Endodermal cell (in vitro differentiated cells): Measurements from ENCODE around the gene OR52A1. TPM values are rescaled to one million over a fixed set of nuclear protein-coding genes. Genes with fewer than 3 reads are reported as not detected.

Experiments
- DNase-seq: peaks from one replicate; pipeline ENCODE4 v3.0.0-alpha.2; 2017
- H3K27ac ChIP-seq: 2 replicates; pipeline ENCODE4 v1.5.1; 2013; ENCODE audit warnings: mild to moderate bottlenecking, low read depth, low read length, moderate library complexity
- H3K27me3 ChIP-seq: 2 replicates; pipeline ENCODE4 v1.6.1; 2013; ENCODE audit warnings: mild to moderate bottlenecking, low read length, moderate library complexity; ENCODE audit not compliant: insufficient read depth, control insufficient read depth, poor library complexity, severe bottlenecking
- H3K36me3 ChIP-seq: 2 replicates; pipeline ENCODE4 v1.7.0; 2013; ENCODE audit warnings: mild to moderate bottlenecking, low read length, moderate library complexity; ENCODE audit not compliant: control insufficient read depth, insufficient read depth
- H3K4me1 ChIP-seq: one replicate; pipeline ENCODE4 v1.7.0; 2013; ENCODE audit warnings: low read length; ENCODE audit not compliant: control insufficient read depth, insufficient read depth
- H3K4me3 ChIP-seq: 2 replicates; pipeline ENCODE4 v1.5.1; 2013; ENCODE audit warnings: mild to moderate bottlenecking, low read length, moderate library complexity
- H3K9ac ChIP-seq: 2 replicates; pipeline ENCODE4 v1.6.1; 2013; ENCODE audit warnings: mild to moderate bottlenecking, low read length, moderate library complexity; ENCODE audit not compliant: poor library complexity, severe bottlenecking; ENCODE audit errors: extremely low read depth
- H3K9me3 ChIP-seq: 2 replicates; pipeline ENCODE4 v1.6.1; 2013; ENCODE audit warnings: mild to moderate bottlenecking, low read length, moderate library complexity; ENCODE audit not compliant: control insufficient read depth
- H3K27ac Mint-ChIP-seq: 2 replicates; pipeline ENCODE4 v1.8.0; 2020; ENCODE audit warnings: mixed read lengths
- H3K27me3 Mint-ChIP-seq: 2 replicates; pipeline ENCODE4 v1.8.0; 2021; ENCODE audit warnings: mild to moderate bottlenecking, mixed read lengths; ENCODE audit not compliant: insufficient read depth
- H3K36me3 Mint-ChIP-seq: 2 replicates; pipeline ENCODE4 v1.8.0; 2020; ENCODE audit warnings: low read depth, mixed read lengths
- H3K4me1 Mint-ChIP-seq: 2 replicates; pipeline ENCODE4 v1.8.0; 2020; ENCODE audit warnings: mixed read lengths
- H3K4me3 Mint-ChIP-seq: 2 replicates; pipeline ENCODE4 v1.8.0; 2020; ENCODE audit warnings: mild to moderate bottlenecking, moderate library complexity, mixed read lengths
- H3K9me3 Mint-ChIP-seq: 2 replicates; pipeline ENCODE4 v1.8.0; 2020; ENCODE audit warnings: mild to moderate bottlenecking, mixed read lengths
- CTCF ChIP-seq: fragments of 200-600 bp; sonication (generic); conservative IDR thresholded peaks from 2 replicates; pipeline ENCODE4 v1.5.0; 2021; ENCODE audit warnings: antibody characterized with exemption, mild to moderate bottlenecking
- WGBS, 2 experiments: methylation state at CpG; one replicate each; pipeline versions ENCODE4 v1.1.5 to v1.1.7; 2013; ENCODE audit warnings: missing lambda C conversion rate in 2 of 2, mixed read lengths in 1 of 2; ENCODE audit not compliant: insufficient coverage in 1 of 2, insufficient read length in 1 of 2; 5-methylcytosine and 5-hydroxymethylcytosine counted together
- long read RNA-seq, 4 experiments: library from polyadenylated mRNA in 2 of 4; library from RNA in 1 of 4; library from capped mRNA in 1 of 4; stranded (forward) in 3 of 4; unstranded in 1 of 4; transcript quantifications; one replicate each; pipeline ENCODE4 v2.0.0, GENCODE V29; 2020 to 2021; ENCODE audit warnings: inconsistent platforms in 1 of 4
- polyA plus RNA-seq, 2 experiments: library from polyadenylated mRNA; stranded (reverse); fragments of 50-300 nt; gene quantifications; one replicate each; pipeline ENCODE4 v1.2.3, GENCODE V29; 2013
- total RNA-seq, 2 donors: library from RNA; stranded (reverse); fragmentation: NEBNext Ultra II Directional in 1 of 2; extraction: Animal tissue kit (Norgen Biotek cat#: 25700) in 1 of 2; gene quantifications; 2 replicates in 1 of 2; 3 replicates in 1 of 2; pipeline ENCODE4 v1.2.1, GENCODE V29; 2021

OR52A1 gene
- total RNA-seq, result 10 to 100 TPM in 1 of 2 donors, 1 to 10 TPM in 1; 2.5 to 14.3 TPM
- polyA plus RNA-seq (2013, experiment 1 of 2), result 0.25 TPM
- 0.08 TPM for polyA plus RNA-seq (2013, experiment 2 of 2)
- long read RNA-seq, experiment 1, partial matches to known transcripts, result 0 of 4 reads
- long read RNA-seq, experiment 1, other reads (novel, unspliced or antisense), result 4 of 4 reads
- long read RNA-seq, experiment 2, result 0 reads
- long read RNA-seq, experiment 3, partial matches to known transcripts, result 8 of 89 reads
- long read RNA-seq, experiment 3, other reads (novel, unspliced or antisense), result 80 of 89 reads
- long read RNA-seq, experiment 4, partial matches to known transcripts, result 0 of 5 reads
- long read RNA-seq, experiment 4, other reads (novel, unspliced or antisense), result 5 of 5 reads

DNA sequence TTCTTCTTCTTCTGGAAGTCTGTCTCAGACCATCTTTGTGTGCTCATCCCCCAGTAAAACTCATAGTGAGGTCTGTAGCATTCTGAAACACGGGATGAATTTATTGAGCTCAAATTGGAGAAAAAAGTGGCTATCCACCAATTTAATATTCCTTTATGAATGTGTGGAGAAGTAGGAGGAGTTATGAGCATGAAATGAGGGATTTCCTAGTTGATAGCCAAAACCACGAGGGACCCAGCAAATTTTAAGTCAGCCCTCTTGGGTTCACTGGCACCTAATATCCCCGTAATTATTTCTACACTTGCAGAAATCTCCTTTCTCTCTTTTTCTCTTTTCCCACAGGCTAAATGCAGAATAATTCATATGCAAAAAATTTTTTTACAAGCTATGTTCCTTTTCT, at the start of gene OR52A1:
TSS of gene OR52A1 (minus strand) at position 101 of the 400 bp plus-strand sequence. CDS start 2,388 bp downstream, outside the sequence.
- H3K9ac ChIP-seq, result no peak within 1 kb of the TSS
- H3K27me3 ChIP-seq, result no peaks in the 10 kb centered on the region
- WGBS, 2 experiments, result 94 to 100% methylated on average over 2 to 3 of the region's 3 CpGs
- H3K4me3 ChIP-seq, result no peak within 1 kb of the TSS
- peaks cover 10% of the 10 kb centered on the region for H3K4me1 Mint-ChIP-seq
- no peak within 1 kb of the TSS for H3K27ac Mint-ChIP-seq
- H3K36me3 ChIP-seq, result no peaks in the 10 kb centered on the region
- H3K9me3 Mint-ChIP-seq, result peaks cover 21% of the 10 kb centered on the region
- H3K36me3 Mint-ChIP-seq, result peaks cover 21% of the 10 kb centered on the region
- no peak within 1 kb of the TSS for H3K4me3 Mint-ChIP-seq
- H3K9me3 ChIP-seq, result peaks cover 4% of the 10 kb centered on the region
- H3K4me1 ChIP-seq, result peaks cover 7% of the 10 kb centered on the region
- peaks cover 1% of the 10 kb centered on the region for H3K27me3 Mint-ChIP-seq
- DNase-seq, result no peak
- no peak within 1 kb of the TSS for H3K27ac ChIP-seq
- TF ChIP-seq CTCF, result no peak

DNA sequence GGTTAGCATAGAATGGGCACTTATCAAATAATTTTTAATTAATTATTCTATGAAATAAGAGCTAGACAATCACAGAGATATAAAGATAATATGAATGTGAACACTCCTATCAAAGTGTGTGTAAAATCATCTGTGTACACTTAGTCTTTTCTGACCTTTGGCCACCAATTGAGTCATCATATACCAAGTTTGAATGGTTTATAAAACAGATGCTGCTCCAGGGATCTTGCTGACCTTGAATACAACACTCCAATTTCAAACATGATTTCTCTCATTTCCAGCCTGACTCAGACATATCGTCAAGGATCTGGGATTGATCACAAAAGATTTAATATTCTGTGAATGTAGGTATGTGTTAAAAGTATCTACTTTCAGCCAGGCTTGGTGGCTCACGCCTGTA, 48.8 kb upstream of the OR52A1 start:
- Histone ChIP-seq H3K9me3 (no peaks in the 10 kb centered on the region), H3K36me3 (no peaks in the 10 kb centered on the region), H3K4me1 (no peaks in the 10 kb centered on the region), H3K27me3 (no peaks in the 10 kb centered on the region), H3K27ac (no peak overlapping the region), H3K9ac (no peak overlapping the region), H3K4me3 (no peak overlapping the region)
- H3K36me3 Mint-ChIP-seq, result no peaks in the 10 kb centered on the region
- DNase-seq, result no peak
- H3K27me3 Mint-ChIP-seq, result no peaks in the 10 kb centered on the region
- TF ChIP-seq CTCF, result no peak
- H3K9me3 Mint-ChIP-seq, result no peaks in the 10 kb centered on the region
- H3K4me1 Mint-ChIP-seq, result peaks cover 3% of the 10 kb centered on the region
- 98% methylated on average over 2 of the region's 2 CpGs; no CpG with 5 or more reads in 1 of the 2 experiments for WGBS, 2 experiments
- H3K4me3 Mint-ChIP-seq, result no peak overlapping the region
- H3K27ac Mint-ChIP-seq, result no peak overlapping the region

DNA sequence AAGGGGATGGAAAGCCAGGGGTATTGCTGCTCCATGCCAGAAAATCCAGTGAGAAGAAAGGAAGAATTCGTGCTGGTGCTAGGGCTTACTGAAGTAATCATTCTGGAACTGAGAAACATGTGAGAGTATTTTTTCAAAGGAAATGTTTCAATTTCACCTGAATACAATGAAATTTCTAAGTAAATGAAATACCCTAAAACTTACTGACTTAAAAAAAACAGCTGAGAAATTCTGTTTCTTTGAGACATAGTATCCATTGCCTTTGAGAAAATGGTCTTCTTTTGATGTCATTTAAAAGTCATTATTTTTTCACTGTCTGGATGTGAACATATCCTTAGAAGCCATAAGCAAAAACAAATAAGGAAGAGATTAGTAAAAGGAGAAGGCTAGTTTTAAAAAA, 46.0 kb upstream of the OR52A1 start, which contains the start of gene OR51V1:
TSS of gene OR51V1 (minus strand) at position 101 of the 400 bp plus-strand sequence. CDS start at position 101, 0 bp downstream.
- 82 to 100% methylated on average over 1 of the region's 1 CpG for WGBS, 2 experiments
- Histone ChIP-seq H3K9me3 (no peaks in the 10 kb centered on the region), H3K36me3 (no peaks in the 10 kb centered on the region), H3K9ac (no peak within 1 kb of the TSS), H3K4me3 (no peak within 1 kb of the TSS), H3K27me3 (no peaks in the 10 kb centered on the region), H3K27ac (no peak within 1 kb of the TSS), H3K4me1 (no peaks in the 10 kb centered on the region)
- Mint-ChIP-seq H3K9me3 (no peaks in the 10 kb centered on the region), H3K4me3 (no peak within 1 kb of the TSS), H3K27me3 (no peaks in the 10 kb centered on the region), H3K27ac (no peak within 1 kb of the TSS), H3K36me3 (no peaks in the 10 kb centered on the region), H3K4me1 (peaks cover 21% of the 10 kb centered on the region)
- TF ChIP-seq CTCF, result no peak
- DNase-seq, result no peak
